AG20443 (cell line): Measurements from ENCODE around the gene SLC1A6.
"Not testable (repeated sequence)": the region's sequence is repeated elsewhere in the genome, so short reads cannot be mapped to it uniquely, and the experiment has no call there.

Experiments used
- DNase-seq: peaks from one replicate; pipeline ENCODE4 v3.0.0; 2012; ENCODE audit warnings: low spot score, mixed read lengths

The SLC1A6 gene

DNA sequence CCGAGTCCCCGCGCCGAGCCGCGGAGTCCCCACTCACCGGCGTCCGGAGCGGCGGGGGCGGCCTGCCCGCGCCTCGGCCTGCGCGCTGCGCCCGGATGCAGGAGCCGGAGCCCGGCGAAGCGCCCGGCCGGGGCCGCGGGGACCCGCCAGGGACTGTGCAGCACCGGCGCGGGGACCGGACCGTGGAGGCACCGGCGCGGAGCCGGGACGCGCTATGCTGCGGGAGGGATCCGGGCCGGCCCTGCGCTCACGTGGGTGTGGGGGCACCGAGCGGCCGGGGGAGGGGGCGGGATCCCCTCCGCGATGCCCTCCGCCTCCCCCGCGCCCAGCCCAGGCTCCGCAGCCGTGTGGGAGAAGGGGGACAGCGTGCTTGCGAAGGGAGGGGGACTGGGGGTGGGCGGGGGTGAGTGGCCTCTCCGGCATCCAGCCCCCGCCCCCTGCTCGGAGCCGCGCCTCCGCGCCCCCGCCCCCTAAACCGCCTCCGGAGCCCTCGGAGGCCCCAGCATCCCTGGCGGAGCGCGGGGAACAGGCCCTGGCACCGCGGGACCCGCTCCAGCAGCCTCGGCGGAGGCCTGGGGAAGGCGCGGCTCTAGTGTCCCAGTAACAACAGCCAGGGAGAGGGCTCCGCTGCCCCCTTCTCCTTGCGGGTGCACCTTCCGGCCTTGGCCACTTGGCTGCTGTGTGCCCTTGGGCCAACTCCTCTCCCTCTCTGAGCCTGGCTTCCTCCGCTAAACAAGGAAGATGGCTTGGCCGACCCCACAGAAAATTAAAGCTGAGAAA, at the start of gene SLC1A6:
SLC1A6 (minus strand) TSS at position 389 of the 780 bp plus-strand sequence. CDS start 6,954 bp downstream, outside the sequence.
- DNase-seq = no peak

- no peak for DNase-seq
Observed at GRCh38 chr19:15028490-15028889, 48.8 kb upstream of the SLC1A6 start.

DNA sequence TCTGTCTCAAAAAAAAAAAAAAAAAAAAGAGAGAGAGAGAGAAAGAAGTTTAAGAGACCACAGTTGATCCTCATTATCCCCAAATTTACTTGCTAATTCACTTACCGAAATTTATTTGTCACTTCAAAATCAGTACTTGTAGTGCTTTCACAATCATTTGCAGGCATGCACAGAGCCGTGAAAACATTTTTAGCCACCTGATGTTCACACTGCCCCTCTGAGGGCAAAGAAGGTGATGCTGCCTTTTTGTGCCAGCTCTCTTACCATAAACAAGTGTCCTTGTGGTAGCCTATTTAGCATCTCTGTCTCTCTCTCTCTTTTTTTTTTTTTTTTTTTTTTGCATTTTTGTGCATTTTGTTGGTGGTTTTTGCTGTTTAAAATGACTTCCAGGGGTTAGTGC, 45.6 kb upstream of the SLC1A6 start:
- no peak for DNase-seq

DNA sequence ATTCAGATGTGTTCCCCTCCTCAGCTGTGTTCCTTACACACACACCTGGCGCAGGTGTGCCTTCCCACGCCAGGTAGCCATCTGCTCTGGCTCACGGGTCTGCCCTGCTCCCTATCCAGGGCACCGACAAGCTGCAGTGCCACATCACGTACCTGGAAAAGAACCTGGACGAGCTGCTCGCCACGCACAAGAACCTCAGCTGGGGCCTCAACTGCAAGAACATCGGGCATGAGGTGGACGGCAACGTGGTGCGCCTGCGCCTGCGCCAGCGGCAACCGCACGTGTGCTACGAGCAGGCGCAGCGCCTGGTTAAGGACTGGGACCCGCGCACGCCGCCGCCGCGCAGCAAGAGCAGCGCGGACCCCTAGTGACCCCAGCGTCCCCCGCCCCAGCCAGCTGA, 43.1 kb upstream of the SLC1A6 start:
- no peak for DNase-seq

GRCh38 chr19:15021286-15022007, 41.8 kb upstream of the SLC1A6 start:
- DNase-seq = no peak

GRCh38 chr19:15018836-15019235, 39.2 kb upstream of the SLC1A6 start:
- not testable (repeated sequence) for DNase-seq

- no peak for DNase-seq
Observed at GRCh38 chr19:15015946-15016542, 36.4 kb upstream of the SLC1A6 start.

- DNase-seq = no peak
Observed at GRCh38 chr19:15014579-15014978, 34.9 kb upstream of the SLC1A6 start.

DNA sequence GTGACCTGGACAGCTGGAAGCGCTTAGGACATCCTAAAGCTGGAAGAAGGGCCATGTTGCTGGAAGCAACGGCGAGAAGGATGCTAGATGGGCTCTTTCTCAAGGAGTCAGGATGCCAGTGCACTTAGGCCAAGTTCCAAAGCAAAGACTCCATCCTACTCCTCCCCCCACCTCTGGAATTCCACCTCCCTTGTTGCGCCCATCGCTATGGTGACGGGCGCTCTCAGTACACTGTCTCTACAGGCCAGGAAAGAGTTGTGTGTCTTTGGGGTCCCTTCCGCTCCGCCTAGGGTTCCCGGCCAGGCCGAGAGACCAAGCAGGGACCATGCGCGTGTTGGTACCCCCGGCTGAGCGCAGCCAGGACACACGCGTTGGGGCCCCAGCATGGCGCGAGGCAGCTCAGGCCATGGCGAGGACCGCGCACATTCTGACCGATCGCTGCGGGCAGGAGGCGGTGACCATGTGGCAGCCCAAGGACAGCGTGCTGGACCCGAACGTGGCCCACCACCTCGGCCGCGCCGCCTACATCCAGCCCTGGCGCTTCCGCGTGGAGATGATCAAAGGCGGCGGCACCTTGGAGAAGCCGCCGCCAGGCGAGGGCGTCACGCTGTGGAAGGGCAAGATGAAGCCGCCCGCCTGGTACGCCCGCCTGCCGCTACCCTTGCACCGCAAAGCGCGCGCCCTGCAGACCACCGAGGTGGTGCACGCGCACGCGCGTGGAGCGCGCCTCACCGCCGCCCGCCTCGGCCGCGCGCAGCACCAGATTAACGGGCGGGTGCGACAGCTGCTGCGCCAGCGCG, 31.0 kb upstream of the SLC1A6 start:
- DNase-seq = no peak

- DNase-seq = no peak
Observed at GRCh38 chr19:15008308-15008707, 28.6 kb upstream of the SLC1A6 start.

DNA sequence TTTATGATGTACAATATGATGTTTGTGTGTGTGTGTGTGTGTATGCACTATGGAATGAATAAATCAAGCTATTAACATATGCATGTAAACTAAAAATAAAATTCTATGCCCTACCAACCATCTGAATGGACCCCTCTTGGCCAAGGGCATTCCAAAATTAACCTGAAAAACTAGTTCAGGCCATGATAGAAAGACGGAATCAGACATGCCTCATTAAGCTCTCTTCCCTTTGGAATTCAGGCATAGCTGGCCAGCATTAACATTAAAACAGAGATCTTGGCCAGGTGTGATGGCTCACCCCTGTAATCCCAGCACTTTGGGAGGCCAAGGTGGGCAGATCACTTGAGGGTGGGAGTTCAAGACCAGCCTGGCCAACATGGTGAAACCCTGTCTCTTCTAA, 18.3 kb upstream of the SLC1A6 start:
- no peak for DNase-seq

DNA sequence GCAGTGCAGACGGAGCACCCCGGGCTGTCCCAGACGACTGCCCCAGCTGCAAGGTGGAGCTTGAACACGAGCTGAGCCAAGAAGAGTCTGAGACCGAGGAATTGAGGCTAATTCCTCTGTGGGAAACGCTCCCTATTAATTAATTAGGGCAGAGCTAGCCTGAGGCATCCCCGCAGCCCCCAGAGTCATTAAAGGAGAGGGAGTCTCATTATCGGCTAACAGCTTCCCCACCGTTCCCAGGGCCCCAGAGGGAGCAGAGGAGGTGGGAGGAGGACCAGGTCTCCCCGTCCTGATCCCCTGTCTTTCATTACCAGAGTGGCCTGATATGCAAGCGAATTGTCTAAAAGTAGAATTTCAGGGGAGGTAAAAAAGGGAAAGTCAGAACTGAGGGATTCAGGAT, 13.1 kb upstream of the SLC1A6 start:
- DNase-seq = no peak

GRCh38 chr19:14985133-14985532, 5.5 kb upstream of the SLC1A6 start:
- DNase-seq = no peak

DNA sequence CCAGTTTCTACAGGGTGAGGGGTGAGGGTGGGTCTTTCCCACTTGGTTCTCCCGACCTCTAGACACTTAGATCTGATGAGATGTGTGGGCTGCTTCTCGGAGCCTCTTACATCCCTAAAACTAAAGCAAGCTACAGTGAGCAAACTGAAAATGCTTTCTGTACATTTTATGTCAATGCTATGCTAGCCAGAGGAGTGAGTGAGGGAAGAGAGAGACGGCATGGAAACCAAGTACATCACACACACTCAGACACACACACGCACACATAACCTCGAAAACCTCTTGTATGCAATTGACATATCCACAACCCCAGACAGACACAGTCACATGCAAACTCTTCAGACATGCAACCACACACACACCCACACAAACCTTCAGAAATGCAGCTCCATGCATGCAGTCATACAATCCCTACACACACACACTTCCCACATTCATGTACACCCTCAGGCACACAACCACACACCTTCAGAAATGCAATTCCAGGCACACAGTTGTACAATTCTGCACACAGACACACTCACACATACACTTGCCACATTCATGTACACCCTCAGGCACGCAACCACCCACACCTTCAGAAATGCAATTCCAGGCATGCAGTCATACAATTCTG, 1.4 kb downstream of the SLC1A6 start:
- DNase-seq = no peak

DNA sequence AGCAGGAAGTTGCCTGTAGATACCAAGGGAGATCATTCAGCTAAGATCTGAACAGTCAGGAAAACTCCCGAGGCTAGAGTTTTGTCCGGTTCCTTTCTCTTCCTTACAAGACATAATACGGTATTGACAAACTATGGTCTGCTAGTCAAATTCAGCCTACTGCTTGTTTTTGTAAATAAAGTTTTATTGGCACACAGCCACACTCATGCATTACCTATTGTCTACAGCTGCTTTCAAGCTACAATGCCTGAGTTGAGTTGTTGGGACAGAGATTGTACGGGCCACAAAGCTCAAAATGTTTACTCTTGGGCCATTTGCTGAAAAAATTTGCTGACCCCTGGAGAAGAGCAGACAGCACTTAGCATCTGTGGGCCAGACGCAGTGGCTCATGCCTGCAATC, 2.5 kb downstream of the SLC1A6 start:
- no peak for DNase-seq

DNA sequence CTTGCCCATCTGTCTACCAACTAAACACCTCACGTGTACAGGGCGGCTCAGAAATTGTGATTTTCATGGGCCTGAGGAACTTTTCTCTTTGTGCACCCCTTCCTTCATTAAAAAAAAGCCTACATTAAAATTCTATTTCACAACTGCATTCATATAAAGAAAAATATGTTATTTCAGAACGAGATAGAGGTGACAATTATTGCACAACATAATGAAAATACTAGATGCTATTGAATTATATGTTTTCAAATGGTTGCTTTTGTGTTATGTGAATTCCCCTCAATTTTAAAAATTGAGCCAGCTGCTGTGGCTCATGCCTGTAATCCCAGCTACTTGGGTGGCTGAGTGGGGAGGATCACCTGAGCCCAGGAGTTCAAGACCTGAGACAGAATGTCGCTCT, 5.2 kb downstream of the SLC1A6 start:
- DNase-seq = no peak

DNA sequence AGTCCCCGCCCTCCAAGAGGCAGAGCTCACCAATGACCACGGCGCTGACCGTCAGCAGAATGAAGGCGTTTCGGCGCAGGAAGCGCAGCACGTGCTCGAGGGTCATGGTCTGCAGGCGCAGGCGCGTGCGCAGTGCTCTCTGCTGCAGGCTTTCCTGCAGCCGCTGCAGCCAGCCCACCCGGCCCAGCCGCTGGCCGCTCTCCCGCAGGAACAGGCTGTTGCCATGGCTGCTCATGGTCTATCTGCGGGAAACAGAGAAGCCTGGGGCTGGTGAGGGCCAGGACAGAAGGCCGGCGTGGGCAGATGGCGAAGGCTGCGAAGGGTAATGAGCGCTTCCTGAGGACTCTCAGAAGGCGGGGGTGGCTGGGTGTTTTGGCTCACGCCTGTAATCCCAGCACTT, 7.0 kb downstream of the SLC1A6 start:
- DNase-seq = no peak

DNA sequence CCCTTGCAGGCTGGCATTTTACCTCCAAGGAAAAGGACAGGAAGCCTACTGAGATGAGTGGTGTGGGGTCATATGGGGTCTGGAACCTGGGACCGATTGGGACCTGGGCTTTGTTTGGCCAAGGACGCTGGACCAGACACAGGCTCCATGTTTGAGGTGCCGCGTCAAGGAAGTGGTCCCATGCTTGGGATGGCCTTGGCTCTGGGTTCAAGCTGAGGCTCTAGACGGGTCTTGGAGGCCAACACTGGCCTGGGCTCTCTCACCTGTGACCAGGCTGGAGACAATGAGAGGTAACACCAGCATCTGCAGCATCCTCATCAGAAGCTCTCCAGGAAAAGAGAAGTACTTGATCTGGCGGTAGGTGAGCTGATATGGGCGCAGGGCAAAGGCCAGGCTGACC, 8.2 kb downstream of the SLC1A6 start:
- no peak for DNase-seq

GRCh38 chr19:14968247-14968646, 11.4 kb downstream of the SLC1A6 start:
- no peak for DNase-seq

GRCh38 chr19:14961956-14962685, 17.5 kb downstream of the SLC1A6 start:
- no peak for DNase-seq

DNA sequence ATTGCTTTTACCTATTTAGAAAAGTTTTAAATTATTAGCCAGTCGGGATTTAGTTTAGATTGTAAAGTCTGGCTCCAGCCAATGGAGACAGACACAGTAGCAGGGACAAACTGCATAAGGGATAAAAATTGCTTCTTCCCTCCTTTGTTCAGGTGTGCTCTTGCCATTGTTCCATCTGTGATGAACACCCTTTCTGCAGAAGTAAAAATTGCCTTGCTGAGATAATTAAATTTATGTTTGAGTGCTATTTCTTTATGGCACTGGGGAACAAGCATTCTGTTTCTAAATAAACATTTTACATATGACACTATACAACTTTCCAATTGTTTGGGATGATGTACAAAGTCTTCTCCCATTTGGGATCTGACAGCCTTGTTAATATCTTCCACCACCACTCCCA, 20.4 kb downstream of the SLC1A6 start:
- DNase-seq = no peak
